HG02870 (cell line): Measurements from ENCODE around the gene BCL11B.

ENCODE experiments used
- ATAC-seq: cut with Tn5 transposase; IDR thresholded peaks from one replicate; pipeline ENCODE4 v1.9.1; 2021; ENCODE audit warnings: mild to moderate bottlenecking, moderate library complexity; ENCODE audit not compliant: unreplicated experiment

BCL11B gene

GRCh38 chr14:99123208-99123870, 148.7 kb downstream of the BCL11B start:
- ATAC-seq, result no peak

- ATAC-seq, result no peak
Measured at GRCh38 chr14:99122521-99123125, 149.4 kb downstream of the BCL11B start.

GRCh38 chr14:99121319-99121875, 150.6 kb downstream of the BCL11B start:
- ATAC-seq, result no peak

GRCh38 chr14:99120526-99121318, 151.3 kb downstream of the BCL11B start:
- no peak for ATAC-seq

- ATAC-seq, result no peak
Measured at GRCh38 chr14:99119554-99120525, 152.2 kb downstream of the BCL11B start.
